ENCODE results near the gene CCT8L2.

DNA sequence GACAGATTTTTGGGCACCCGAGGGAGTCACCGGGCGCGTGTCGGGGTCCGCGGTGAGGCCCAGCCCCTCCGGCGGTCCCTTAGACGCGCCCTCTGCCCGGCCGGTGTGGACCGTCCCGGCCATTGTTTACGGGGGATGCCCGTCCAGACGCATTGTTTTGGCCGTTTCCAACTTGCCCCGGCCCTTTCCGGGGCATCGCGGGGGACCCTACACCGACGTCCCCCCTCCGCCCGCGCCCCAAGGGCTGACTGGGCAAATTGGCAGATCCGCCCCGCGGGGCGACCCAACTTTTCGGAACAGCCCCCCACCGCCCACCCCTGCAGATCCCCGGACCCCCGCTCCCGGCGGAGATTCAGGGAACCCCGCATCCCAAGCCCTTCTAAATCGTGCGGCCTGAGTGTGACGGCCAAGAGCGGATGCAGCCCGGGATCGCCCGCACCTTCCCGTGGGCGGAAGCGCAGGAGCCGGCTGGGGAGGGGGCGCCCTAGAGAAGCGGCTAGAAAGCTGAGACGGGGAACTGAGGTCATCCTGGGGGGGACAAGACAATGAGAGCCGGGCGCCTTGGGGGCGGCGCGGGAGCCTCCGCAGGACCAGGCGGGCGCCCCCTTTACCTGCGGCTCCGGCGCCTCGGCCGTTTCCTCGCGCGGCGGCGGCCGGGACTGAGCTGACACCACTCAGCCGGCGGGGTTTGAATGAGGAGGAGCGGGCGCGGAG lies 17.1 kb upstream of the CCT8L2 start:
- no peak for TF ChIP-seq POLR2A (IDR thresholded peaks at IDR 0.05)
- TF ChIP-seq, protein P1, sequence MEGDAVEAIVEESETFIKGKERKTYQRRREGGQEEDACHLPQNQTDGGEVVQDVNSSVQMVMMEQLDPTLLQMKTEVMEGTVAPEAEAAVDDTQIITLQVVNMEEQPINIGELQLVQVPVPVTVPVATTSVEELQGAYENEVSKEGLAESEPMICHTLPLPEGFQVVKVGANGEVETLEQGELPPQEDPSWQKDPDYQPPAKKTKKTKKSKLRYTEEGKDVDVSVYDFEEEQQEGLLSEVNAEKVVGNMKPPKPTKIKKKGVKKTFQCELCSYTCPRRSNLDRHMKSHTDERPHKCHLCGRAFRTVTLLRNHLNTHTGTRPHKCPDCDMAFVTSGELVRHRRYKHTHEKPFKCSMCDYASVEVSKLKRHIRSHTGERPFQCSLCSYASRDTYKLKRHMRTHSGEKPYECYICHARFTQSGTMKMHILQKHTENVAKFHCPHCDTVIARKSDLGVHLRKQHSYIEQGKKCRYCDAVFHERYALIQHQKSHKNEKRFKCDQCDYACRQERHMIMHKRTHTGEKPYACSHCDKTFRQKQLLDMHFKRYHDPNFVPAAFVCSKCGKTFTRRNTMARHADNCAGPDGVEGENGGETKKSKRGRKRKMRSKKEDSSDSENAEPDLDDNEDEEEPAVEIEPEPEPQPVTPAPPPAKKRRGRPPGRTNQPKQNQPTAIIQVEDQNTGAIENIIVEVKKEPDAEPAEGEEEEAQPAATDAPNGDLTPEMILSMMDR (IDR thresholded peaks at IDR 0.05), result no peak
- TF ChIP-seq POLR2AphosphoS5 (IDR thresholded peaks at IDR 0.05), result no peak

Measured in gastroesophageal sphincter (tissue), 3 donors.